PC-3 (cell line): ENCODE results near the gene CDKL2. TPM values are rescaled to one million over a fixed set of nuclear protein-coding genes. Genes with fewer than 3 reads are reported as not detected.

Source experiments
- ATAC-seq: fragments of 200-7000 bp; cut with Tn5 transposase; 2 replicates; pipeline ENCODE4 v1.9.1; 2020; ENCODE audit warnings: mild to moderate bottlenecking, moderate library complexity
- BruUV-seq: library from RNA; stranded (reverse); fragments of 400-500 nt; replicated peaks from 2 replicates; lab custom pipeline; 2021; lab: Mats Ljungman, UMichigan
- CTCF ChIA-PET: fragments of 300-600 bp; sonication (Branson Sonifier 250); formaldehyde crosslinking; loops from one replicate; lab custom pipeline; 2022; ENCODE audit warnings: antibody characterized with exemption; lab: Charles Lee
- POLR2A ChIA-PET: fragments of 300-600 bp; sonication (Branson Sonifier 250); formaldehyde crosslinking; loops from one replicate; lab custom pipeline; 2022; ENCODE audit warnings: antibody characterized with exemption; ENCODE audit not compliant: unreplicated experiment; lab: Charles Lee
- DNase-seq: peaks from one replicate; pipeline ENCODE4 v3.0.0-alpha.2; 2015
- H2AFZ ChIP-seq: fragments of 300-600 bp; sonication (generic); 2 replicates; pipeline ENCODE4 v1.6.0; 2016; ENCODE audit warnings: antibody characterized with exemption, low read length
- H3F3A ChIP-seq: fragments of 300-600 bp; sonication (generic); one replicate; pipeline ENCODE4 v1.6.0; 2017; ENCODE audit warnings: antibody characterized with exemption, low read length, control low read depth, mild to moderate bottlenecking; ENCODE audit not compliant: unreplicated experiment
- H3K27ac ChIP-seq: fragments of 300-600 bp; sonication (generic); 2 replicates; pipeline ENCODE4 v1.5.1; 2016; ENCODE audit warnings: mild to moderate bottlenecking, low read length
- H3K27me3 ChIP-seq: fragments of 300-600 bp; sonication (generic); 2 replicates; pipeline ENCODE4 v1.6.1; 2016; ENCODE audit warnings: low read length, mixed read lengths
- H3K36me3 ChIP-seq: fragments of 300-600 bp; sonication (generic); 2 replicates; pipeline ENCODE4 v1.6.1; 2016; ENCODE audit warnings: low read depth, mixed run types, low read length, mixed read lengths
- H3K4me1 ChIP-seq: fragments of 300-600 bp; sonication (generic); 2 replicates; pipeline ENCODE4 v1.5.1; 2016; ENCODE audit warnings: low read length; ENCODE audit not compliant: insufficient read depth
- H3K4me2 ChIP-seq: fragments of 300-600 bp; sonication (generic); 2 replicates; pipeline ENCODE4 v1.6.0; 2016; ENCODE audit warnings: low read length
- H3K4me3 ChIP-seq: fragments of 300-600 bp; sonication (generic); 2 replicates; pipeline ENCODE4 v1.5.1; 2016; ENCODE audit warnings: mild to moderate bottlenecking, low read length, mixed read lengths
- H3K79me2 ChIP-seq: fragments of 300-600 bp; sonication (generic); 2 replicates; pipeline ENCODE4 v1.6.1; 2017; ENCODE audit warnings: low read length, mixed read lengths
- H3K9ac ChIP-seq: fragments of 300-600 bp; sonication (generic); 2 replicates; pipeline ENCODE4 v1.6.0; 2016; ENCODE audit warnings: mild to moderate bottlenecking, low read length
- H3K9me2 ChIP-seq: fragments of 300-600 bp; sonication (generic); replicated peaks from 2 replicates; pipeline ENCODE4 v1.6.1; 2016; ENCODE audit warnings: mixed run types, low read length, mixed read lengths
- H3K9me3 ChIP-seq: fragments of 300-600 bp; sonication (generic); 2 replicates; pipeline ENCODE4 v1.6.1; 2016; ENCODE audit warnings: low read length, mixed read lengths
- H4K20me1 ChIP-seq: fragments of 300-600 bp; sonication (generic); 2 replicates; pipeline ENCODE4 v1.6.1; 2016; ENCODE audit warnings: low read length, mixed read lengths
- EZH2 ChIP-seq: fragments of 300-600 bp; sonication (generic); IDR thresholded peaks from one replicate; pipeline ENCODE4 v1.6.1; 2017; ENCODE audit warnings: antibody characterized with exemption, mild to moderate bottlenecking, low read length; ENCODE audit not compliant: unreplicated experiment
- EZH2phosphoT487 ChIP-seq: fragments of 300-600 bp; sonication (generic); IDR thresholded peaks from 2 replicates; pipeline ENCODE4 v1.6.1; 2018; ENCODE audit warnings: mild to moderate bottlenecking, antibody characterized with exemption, low read length, borderline replicate concordance
- intact Hi-C: fragments of 100-400 bp; cut with micrococcal nuclease; formaldehyde crosslinking; loops from 2 replicates; pipeline ENCODE4 v1.9.0; 2023
- total RNA-seq: library from RNA; depleted of rRNA; stranded (reverse); fragments of >200 nt; gene quantifications from 2 replicates; pipeline ENCODE4 v1.2.3, GENCODE V29; 2014
- TF ChIP-seq, protein P1 (sequence below): fragments of 300-600 bp; sonication (generic); conservative IDR thresholded peaks from 2 replicates; pipeline ENCODE4 v1.5.1; 2017; ENCODE audit warnings: antibody characterized with exemption, low read depth, mild to moderate bottlenecking, low read length

CDKL2 gene
- total RNA-seq, 1 experiment from 2014 or later = 0.55 TPM

- Histone ChIP-seq H3K4me2 (no peak overlapping the region), H3K79me2 (no peaks in the 10 kb centered on the region), H3F3A (no peaks in the 10 kb centered on the region), H3K27ac (no peak overlapping the region), H3K36me3 (peaks cover 4% of the 10 kb centered on the region), H3K4me1 (no peaks in the 10 kb centered on the region), H4K20me1 (no peaks in the 10 kb centered on the region), H3K4me3 (no peak overlapping the region), H3K9me2 (no peaks in the 10 kb centered on the region), H3K9ac (no peak overlapping the region), H3K27me3 (no peaks in the 10 kb centered on the region), H3K9me3 (no peaks in the 10 kb centered on the region), H2AFZ (no peak overlapping the region)
- ATAC-seq = no peak
- DNase-seq = no peak
- BruUV-seq = no TSS peak
- TF ChIP-seq EZH2 = no peak
- TF ChIP-seq EZH2phosphoT487 = no peak
- TF ChIP-seq, protein P1, sequence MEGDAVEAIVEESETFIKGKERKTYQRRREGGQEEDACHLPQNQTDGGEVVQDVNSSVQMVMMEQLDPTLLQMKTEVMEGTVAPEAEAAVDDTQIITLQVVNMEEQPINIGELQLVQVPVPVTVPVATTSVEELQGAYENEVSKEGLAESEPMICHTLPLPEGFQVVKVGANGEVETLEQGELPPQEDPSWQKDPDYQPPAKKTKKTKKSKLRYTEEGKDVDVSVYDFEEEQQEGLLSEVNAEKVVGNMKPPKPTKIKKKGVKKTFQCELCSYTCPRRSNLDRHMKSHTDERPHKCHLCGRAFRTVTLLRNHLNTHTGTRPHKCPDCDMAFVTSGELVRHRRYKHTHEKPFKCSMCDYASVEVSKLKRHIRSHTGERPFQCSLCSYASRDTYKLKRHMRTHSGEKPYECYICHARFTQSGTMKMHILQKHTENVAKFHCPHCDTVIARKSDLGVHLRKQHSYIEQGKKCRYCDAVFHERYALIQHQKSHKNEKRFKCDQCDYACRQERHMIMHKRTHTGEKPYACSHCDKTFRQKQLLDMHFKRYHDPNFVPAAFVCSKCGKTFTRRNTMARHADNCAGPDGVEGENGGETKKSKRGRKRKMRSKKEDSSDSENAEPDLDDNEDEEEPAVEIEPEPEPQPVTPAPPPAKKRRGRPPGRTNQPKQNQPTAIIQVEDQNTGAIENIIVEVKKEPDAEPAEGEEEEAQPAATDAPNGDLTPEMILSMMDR = no peak
- ChIA-PET CTCF (no interaction called here), POLR2A (no interaction called here)
- intact Hi-C loops = no loop called here
These were observed 7.5 kb upstream of the CDKL2 start for GRCh38 chr4:75637827-75638226.

DNA sequence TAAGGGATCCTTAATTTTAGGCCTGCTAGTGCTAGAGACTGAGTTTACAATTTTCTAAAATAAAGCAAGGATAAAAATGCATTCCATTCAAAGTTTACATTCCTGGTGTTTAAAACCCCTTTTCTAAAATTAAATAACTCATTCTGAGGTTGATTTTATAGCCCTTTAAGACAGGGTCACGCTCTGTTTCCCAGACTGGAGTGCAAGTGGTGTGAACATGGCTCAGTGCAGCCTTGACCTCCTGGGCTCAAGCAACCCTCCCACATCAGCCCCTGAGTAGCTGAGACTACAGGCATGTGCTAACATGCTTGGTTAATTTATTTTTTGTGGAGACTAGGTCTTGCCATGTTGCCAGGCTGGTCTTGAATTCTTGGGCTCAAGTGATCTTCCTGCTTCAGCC is 6.8 kb upstream of the CDKL2 start:
- TF ChIP-seq, protein P1 = no peak
- TF ChIP-seq EZH2 = no peak
- no peak for TF ChIP-seq EZH2phosphoT487

GRCh38 chr4:75634951-75635350 is 4.6 kb upstream of the CDKL2 start:
- DNase-seq = no peak
- H3K79me2 ChIP-seq = no peaks in the 10 kb centered on the region
- H3K4me2 ChIP-seq = no peak overlapping the region
- CTCF ChIA-PET = no interaction called here
- no peaks in the 10 kb centered on the region for H3F3A ChIP-seq
- ATAC-seq = no peak
- no peaks in the 10 kb centered on the region for H3K27me3 ChIP-seq
- H3K4me1 ChIP-seq = peaks cover 2% of the 10 kb centered on the region; the same call in 1 of the 2 replicates
- no TSS peak for BruUV-seq
- H3K36me3 ChIP-seq = no peaks in the 10 kb centered on the region
- POLR2A ChIA-PET = no interaction called here
- H3K9me3 ChIP-seq = no peaks in the 10 kb centered on the region
- intact Hi-C loops = no loop called here
- H3K9me2 ChIP-seq = no peaks in the 10 kb centered on the region
- no peak overlapping the region for H3K4me3 ChIP-seq
- TF ChIP-seq EZH2 = no peak
- TF ChIP-seq EZH2phosphoT487 = no peak
- TF ChIP-seq, protein P1 = no peak
- H3K27ac ChIP-seq = no peak overlapping the region
- no peak overlapping the region for H3K9ac ChIP-seq
- no peaks in the 10 kb centered on the region for H4K20me1 ChIP-seq
- H2AFZ ChIP-seq = no peak overlapping the region

More for the DNA sequence above, 6.8 kb upstream of the CDKL2 start:
- H3F3A ChIP-seq = no peaks in the 10 kb centered on the region
- H3K9me3 ChIP-seq = no peaks in the 10 kb centered on the region
- DNase-seq (no peak), ATAC-seq (no peak)
- no peak overlapping the region for H3K4me3 ChIP-seq
- no peak overlapping the region for H3K9ac ChIP-seq
- H3K4me1 ChIP-seq = no peaks in the 10 kb centered on the region
- H3K27ac ChIP-seq = no peak overlapping the region
- H3K4me2 ChIP-seq = no peak overlapping the region
- no peaks in the 10 kb centered on the region for H3K36me3 ChIP-seq
- no TSS peak for BruUV-seq
- ChIA-PET POLR2A (no interaction called here), CTCF (no interaction called here)
- no peaks in the 10 kb centered on the region for H4K20me1 ChIP-seq
- intact Hi-C loops = no loop called here
- no peaks in the 10 kb centered on the region for H3K9me2 ChIP-seq
- H2AFZ ChIP-seq = no peak overlapping the region
- H3K79me2 ChIP-seq = no peaks in the 10 kb centered on the region
- H3K27me3 ChIP-seq = no peaks in the 10 kb centered on the region
